SKM-1 treated with dmso at 0.1 percent for 144 hours (cell line): ENCODE measurements around the gene EXOSC7.
"Not testable (repeated sequence)": the region's sequence is repeated elsewhere in the genome, so short reads cannot be mapped to it uniquely, and the experiment has no call there.

ENCODE experiments used
- DNase-seq: peaks from one replicate; lab custom pipeline; 2025; ENCODE audit not compliant: unreplicated experiment; lab: John Stamatoyannopoulos, UW

Gene EXOSC7

GRCh38 chr3:44976002-44976815 lies at the start of gene EXOSC7, which contains the start of gene ZDHHC3:
EXOSC7 (plus strand) TSS chr3:44976244; CDS start chr3:44976278, 34 bp downstream.
ZDHHC3 (minus strand) TSS chr3:44976174; CDS start chr3:44959436, 16,738 bp downstream.
- DNase-seq = peak; percentile 62

DNA sequence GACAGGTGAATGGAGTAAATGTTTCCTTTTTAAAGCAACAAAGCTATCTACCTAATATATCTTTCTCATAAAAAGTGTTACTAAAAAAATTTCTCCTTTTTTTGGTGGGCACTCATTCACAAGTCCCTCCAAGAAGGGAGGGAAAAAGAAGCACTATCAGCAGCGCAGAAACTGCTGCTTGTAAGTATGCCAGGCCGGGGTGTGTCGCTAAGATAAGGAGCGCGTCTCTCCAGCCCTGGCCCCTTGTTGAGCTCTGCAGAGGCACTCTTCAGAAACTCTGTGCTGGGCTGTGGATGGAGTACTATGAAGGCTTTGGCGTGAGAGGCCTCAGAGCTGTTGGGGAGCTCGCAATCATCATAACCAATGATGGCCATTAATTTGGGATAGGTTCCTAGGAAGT lies 49.1 kb upstream of the EXOSC7 start:
- no peak for DNase-seq

DNA sequence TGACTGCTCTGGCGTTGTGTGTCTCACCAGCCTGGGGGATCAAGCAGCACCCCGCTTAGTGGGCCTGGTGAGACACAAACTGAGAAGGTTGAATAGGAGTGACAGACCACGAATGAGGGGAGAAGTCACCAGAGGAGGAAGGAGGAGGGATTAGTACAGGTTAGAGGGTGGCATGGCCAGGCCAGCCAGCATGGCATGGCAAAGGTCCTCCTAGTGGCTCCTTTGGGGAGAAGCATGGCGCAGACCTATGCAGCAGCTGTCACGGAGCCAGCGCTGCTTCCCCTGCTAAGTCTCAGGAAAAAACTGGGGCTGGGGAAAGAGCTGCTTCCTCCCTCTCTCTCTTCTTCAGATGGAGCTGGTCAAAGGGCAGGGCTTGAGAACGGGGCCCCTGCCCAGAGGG lies 48.7 kb upstream of the EXOSC7 start:
- DNase-seq = no peak

DNA sequence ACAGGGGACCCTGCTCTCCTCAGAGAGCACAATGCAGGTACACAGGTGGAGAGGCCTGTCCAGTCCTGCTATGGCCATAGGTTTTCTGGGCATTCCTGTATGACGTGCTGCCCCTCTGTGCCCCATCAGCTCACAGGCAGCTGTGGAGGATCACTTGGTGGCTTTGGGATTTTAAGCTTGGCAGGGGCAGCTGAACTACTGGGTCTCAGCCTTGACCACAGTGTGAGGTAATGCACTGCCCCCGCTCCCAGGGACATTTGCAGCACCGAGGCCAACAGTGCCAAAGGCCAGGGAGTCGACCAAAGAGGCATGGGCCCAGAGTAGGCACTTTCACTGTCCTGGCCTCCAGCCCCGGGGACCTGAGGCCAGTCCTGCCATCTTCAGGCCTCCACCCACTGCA lies 46.3 kb upstream of the EXOSC7 start:
- DNase-seq = no peak

DNA sequence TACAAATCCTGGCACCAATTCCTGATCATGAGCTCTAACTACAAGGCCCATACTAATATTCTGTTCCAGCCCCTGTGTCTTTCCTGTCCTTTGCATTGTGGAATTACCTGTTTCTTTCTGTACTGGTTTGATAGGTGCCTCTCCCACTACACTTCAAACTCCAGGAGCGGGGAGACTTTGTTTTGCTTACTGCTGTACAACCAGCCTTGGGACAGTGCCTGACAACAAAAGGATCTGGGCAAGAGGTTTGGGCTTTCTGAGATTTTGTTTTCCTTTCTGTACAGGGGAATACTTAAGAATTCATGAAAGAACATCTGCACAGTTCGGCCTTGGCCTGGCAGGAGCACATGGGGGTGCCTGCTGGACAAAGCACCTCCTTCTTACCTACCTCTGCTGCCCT lies 45.1 kb upstream of the EXOSC7 start:
- no peak for DNase-seq

GRCh38 chr3:44931791-44932190 lies 44.3 kb upstream of the EXOSC7 start:
- DNase-seq = no peak

DNA sequence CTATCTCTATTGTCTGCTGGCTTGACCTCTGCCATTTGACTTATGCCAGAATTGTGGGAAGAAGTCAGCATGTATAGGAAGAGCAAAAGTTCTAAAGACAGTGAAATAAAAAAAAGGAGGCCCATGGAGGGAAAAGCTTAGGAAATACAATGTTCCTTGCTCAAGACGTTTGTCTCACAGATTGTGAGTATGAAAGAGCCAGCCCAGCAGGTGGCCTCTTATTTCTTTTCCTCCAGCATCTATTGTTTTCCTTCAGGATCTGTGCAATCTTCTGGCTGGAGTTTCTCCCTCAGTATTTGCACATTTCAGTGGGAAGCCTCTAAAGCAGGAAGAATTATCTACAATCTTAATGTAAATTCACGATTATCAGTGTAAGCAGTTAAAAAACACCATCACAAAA lies 43.8 kb upstream of the EXOSC7 start:
- DNase-seq = no peak

DNA sequence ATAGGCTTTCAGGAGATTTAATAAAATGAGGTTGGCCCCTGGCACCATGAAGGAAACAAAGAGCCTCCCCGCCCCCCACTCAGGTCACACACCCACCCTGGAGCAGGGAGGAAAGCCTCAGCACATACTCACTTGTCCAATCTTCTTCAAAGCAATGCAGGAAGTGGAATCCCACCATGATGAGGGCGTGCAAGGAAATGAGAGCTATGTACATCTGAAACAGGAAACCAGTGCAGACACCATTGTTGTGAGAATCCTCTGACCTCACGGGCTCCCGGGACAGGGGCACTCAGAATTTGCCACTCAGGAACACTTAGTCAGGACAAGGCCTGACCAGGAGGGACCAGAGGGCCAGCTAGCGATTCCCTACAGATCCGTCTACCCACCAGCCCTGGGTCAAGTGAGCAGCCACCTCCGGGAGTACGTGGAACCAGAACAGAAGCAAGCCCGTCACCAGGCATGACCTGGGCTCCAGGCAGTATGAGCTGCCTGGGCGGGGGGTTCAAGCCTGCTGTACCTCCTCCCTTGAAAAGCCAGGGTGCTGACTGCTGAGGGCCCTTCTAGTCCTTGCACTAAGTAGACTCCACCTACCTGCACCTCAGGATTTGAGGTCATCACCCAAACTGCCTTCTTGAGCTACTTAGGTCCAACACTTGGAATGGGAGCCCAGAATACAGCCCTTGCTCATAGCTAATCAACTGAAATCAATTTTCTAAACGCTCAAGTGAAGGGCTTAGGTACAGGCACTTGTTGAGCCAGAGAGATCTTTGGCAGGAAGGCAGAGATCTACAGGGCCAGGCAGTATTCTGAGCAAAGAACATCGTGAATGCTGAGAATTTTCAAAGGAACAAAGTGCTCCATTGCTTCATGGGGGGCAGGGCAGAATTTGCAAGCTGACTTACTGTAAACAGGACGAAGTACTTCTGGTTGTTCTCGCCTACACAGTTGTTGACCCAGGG lies 42.8 kb upstream of the EXOSC7 start:
- no peak for DNase-seq

DNA sequence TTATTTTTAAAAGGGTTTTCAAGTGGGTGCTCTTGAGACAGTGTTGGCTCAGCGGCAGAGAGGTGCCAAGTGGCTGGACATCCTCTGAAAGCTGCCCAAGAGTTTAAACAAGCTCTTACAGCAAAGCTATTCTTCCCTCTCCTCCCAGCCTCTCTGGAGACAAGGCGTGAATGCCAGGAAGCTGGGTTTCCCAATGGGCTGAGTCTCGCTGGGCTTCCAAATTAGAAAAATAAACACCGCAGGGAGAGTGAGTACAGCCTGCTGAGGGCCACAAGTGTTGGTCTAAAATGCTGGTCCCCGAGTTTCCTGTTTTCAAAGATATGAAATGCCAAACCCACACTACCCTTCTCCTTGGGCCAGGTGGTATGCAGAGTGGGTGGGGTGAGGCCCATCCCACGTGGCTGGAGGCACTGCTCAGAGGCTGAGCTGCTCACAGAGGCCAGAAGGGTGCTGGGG lies 36.4 kb upstream of the EXOSC7 start:
- DNase-seq = no peak

DNA sequence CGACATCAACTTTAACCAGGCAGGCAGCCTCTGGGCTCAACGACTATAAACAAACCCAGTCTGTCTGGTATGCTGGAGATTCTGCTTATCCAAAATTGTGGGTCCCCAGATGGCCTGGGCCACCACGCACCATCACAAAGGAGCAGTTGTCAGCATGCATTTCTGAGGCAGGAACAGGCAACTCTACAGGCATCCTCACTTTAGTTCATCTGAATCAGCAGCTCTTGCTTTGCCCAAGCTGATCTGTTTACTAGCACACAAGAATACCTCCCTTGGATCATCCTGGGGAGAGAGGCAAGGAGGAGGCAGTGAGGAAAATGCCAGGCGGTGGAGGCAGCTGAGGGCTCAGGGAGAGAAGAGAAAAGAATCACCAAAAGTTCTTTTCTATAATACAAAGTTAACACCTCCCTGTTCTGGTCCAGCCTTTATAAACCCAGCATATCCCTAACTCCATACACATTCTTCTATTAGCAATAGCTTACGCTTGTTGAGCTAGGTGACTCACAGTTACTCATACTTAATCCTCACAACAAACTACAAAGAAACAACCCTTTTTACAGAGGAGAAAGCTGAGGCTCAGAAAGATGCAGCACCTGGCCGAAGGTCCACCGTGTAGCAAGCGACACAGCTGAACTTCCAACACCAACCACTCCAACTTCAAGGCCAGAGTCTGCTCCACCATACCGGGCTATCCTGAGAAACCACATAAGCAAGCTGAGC lies 33.7 kb upstream of the EXOSC7 start:
- DNase-seq = no peak

GRCh38 chr3:44948239-44948638 lies 27.8 kb upstream of the EXOSC7 start:
- no peak for DNase-seq

DNA sequence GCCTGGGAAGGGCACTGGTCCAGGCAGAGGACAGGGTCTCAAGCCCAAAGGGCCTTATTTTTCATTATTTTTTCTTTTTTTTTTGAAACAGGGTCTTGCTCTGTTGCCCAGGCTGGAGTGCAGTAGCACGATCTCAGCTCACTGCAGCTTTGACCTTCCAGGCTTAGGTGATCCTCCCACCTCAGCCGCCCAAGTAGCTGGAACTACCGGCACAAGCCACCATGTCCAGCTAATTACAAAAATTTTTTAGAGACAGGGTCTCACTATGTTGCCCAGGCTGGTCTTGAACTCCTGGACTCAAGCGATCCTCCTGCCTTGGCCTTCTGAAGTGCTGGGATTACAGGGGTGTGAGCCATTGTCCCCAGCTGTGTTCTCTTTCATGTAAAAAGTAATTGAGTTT lies 26.3 kb upstream of the EXOSC7 start:
- DNase-seq = not testable (repeated sequence)

- DNase-seq = no peak
Observed at GRCh38 chr3:44950275-44950734, 25.7 kb upstream of the EXOSC7 start.

DNA sequence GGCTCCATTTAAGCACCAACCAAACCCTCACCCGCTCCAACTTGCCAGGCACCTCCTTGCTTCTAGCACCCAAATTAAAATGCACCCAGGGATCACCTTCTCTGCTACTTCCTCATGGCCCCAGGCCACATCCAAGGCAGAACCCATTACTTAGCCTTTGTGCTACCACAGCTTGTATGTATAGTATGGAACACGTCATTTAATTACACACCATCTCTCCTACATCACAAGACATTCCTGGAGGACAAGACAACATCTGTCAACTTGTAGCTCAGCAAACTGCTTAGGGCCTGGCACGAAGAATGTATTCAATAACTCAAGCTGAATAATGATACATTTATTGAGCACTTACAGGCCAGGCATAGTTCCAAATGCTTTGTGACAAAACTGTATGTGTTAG lies 23.4 kb upstream of the EXOSC7 start:
- no peak for DNase-seq

- DNase-seq = no peak
Observed at GRCh38 chr3:44954304-44954703, 21.7 kb upstream of the EXOSC7 start.

GRCh38 chr3:44954962-44955361 lies 21.1 kb upstream of the EXOSC7 start:
- DNase-seq = peak; percentile 76

- no peak for DNase-seq
Observed at GRCh38 chr3:44955917-44956316, 20.1 kb upstream of the EXOSC7 start.

GRCh38 chr3:44957986-44958385 lies 18.1 kb upstream of the EXOSC7 start:
- DNase-seq = no peak

- no peak for DNase-seq
Observed at GRCh38 chr3:44958386-44958785, 17.7 kb upstream of the EXOSC7 start.

GRCh38 chr3:44960387-44961026 lies 15.5 kb upstream of the EXOSC7 start:
- DNase-seq = peak; percentile 21
